Loucy (cell line): ENCODE measurements around the gene GSG1.

Experiments
- H2AFZ ChIP-seq: fragments of 200-600 bp; sonication (generic); 2 replicates; pipeline ENCODE4 v1.6.0; 2016; ENCODE audit warnings: antibody characterized with exemption, mild to moderate bottlenecking, low read length, moderate library complexity
- H3F3A ChIP-seq: fragments of 200-600 bp; 2 replicates; pipeline ENCODE4 v1.6.0; 2016; ENCODE audit warnings: antibody characterized with exemption, low read depth, mild to moderate bottlenecking
- H3K27me3 ChIP-seq: fragments of 200-600 bp; sonication (generic); 2 replicates; pipeline ENCODE4 v1.6.1; 2014; ENCODE audit warnings: low read length, mild to moderate bottlenecking; ENCODE audit not compliant: insufficient read depth, poor library complexity, severe bottlenecking
- H3K36me3 ChIP-seq: fragments of 200-600 bp; sonication (generic); 2 replicates; pipeline ENCODE4 v1.6.1; 2016; ENCODE audit warnings: low read length; ENCODE audit not compliant: insufficient read depth
- H3K4me1 ChIP-seq: fragments of 200-600 bp; sonication (generic); 2 replicates; pipeline ENCODE4 v1.5.1; 2014; ENCODE audit warnings: low read length, mild to moderate bottlenecking; ENCODE audit not compliant: insufficient read depth, poor library complexity, severe bottlenecking
- H3K4me2 ChIP-seq: fragments of 200-600 bp; sonication (generic); 2 replicates; pipeline ENCODE4 v1.6.0; 2014; ENCODE audit warnings: antibody characterized with exemption, low read length, low read depth, mild to moderate bottlenecking; ENCODE audit not compliant: poor library complexity, severe bottlenecking
- H3K4me3 ChIP-seq: fragments of 200-600 bp; sonication (generic); 2 replicates; pipeline ENCODE4 v1.5.1; 2014; ENCODE audit warnings: low read length, mild to moderate bottlenecking, mixed read lengths; ENCODE audit not compliant: poor library complexity, severe bottlenecking
- H3K79me2 ChIP-seq: fragments of 200-600 bp; sonication (generic); 2 replicates; pipeline ENCODE4 v1.6.1; 2014; ENCODE audit warnings: low read length; ENCODE audit not compliant: insufficient read depth
- H3K9ac ChIP-seq: fragments of 200-600 bp; sonication (generic); 2 replicates; pipeline ENCODE4 v1.6.0; 2014; ENCODE audit warnings: mild to moderate bottlenecking, low read depth, low read length, moderate library complexity; ENCODE audit not compliant: poor library complexity, severe bottlenecking
- H3K9me2 ChIP-seq: fragments of 200-600 bp; sonication (generic); replicated peaks from 2 replicates; pipeline ENCODE4 v1.6.1; 2016; ENCODE audit warnings: low read depth, low read length, mixed read lengths
- H3K9me3 ChIP-seq: fragments of 200-600 bp; sonication (generic); 2 replicates; pipeline ENCODE4 v1.6.1; 2014; ENCODE audit warnings: mild to moderate bottlenecking, antibody characterized with exemption, low read length, low read depth; ENCODE audit not compliant: insufficient read depth
- H4K20me1 ChIP-seq: fragments of 200-600 bp; sonication (generic); 2 replicates; pipeline ENCODE4 v1.6.0; 2014; ENCODE audit warnings: antibody characterized with exemption, low read length, mild to moderate bottlenecking; ENCODE audit not compliant: insufficient read depth, poor library complexity, severe bottlenecking
- CTCF ChIP-seq: fragments of 200-600 bp; sonication (generic); conservative IDR thresholded peaks from 2 replicates; pipeline ENCODE4 v1.5.1; 2014; ENCODE audit warnings: mild to moderate bottlenecking, antibody characterized with exemption, low read length
- EZH2phosphoT487 ChIP-seq: fragments of 200-600 bp; IDR thresholded peaks from 2 replicates; pipeline ENCODE4 v1.6.1; 2018; ENCODE audit warnings: antibody characterized with exemption, mild to moderate bottlenecking, moderate library complexity, borderline replicate concordance

The GSG1 gene

GRCh38 chr12:13073173-13073572, 30.3 kb downstream of the GSG1 start:
- no peaks in the 10 kb centered on the region for H3K9me2 ChIP-seq
- H4K20me1 ChIP-seq, result no peaks in the 10 kb centered on the region
- no peaks in the 10 kb centered on the region for H3K79me2 ChIP-seq
- TF ChIP-seq EZH2phosphoT487 (no peak), CTCF (no peak)
- H3K4me1 ChIP-seq, result no peaks in the 10 kb centered on the region
- H3K9me3 ChIP-seq, result no peaks in the 10 kb centered on the region
- H3K4me2 ChIP-seq, result no peak overlapping the region
- H3F3A ChIP-seq, result no peaks in the 10 kb centered on the region
- peaks cover 66% of the 10 kb centered on the region; the same call in 1 of the 2 replicates for H3K36me3 ChIP-seq
- no peak overlapping the region for H3K9ac ChIP-seq
- no peak overlapping the region for H3K4me3 ChIP-seq
- no peak overlapping the region for H2AFZ ChIP-seq
- H3K27me3 ChIP-seq, result no peaks in the 10 kb centered on the region

GRCh38 chr12:13071305-13072280, 31.9 kb downstream of the GSG1 start:
- no peaks in the 10 kb centered on the region for H3K9me3 ChIP-seq
- H2AFZ ChIP-seq, result no peak overlapping the region
- no peaks in the 10 kb centered on the region for H3K79me2 ChIP-seq
- H3K27me3 ChIP-seq, result no peaks in the 10 kb centered on the region
- no peaks in the 10 kb centered on the region for H4K20me1 ChIP-seq
- H3K36me3 ChIP-seq, result peaks cover 78% of the 10 kb centered on the region; the same call in 1 of the 2 replicates
- TF ChIP-seq CTCF (no peak), EZH2phosphoT487 (no peak)
- H3K9ac ChIP-seq, result no peak overlapping the region
- no peak overlapping the region for H3K4me3 ChIP-seq
- H3K4me2 ChIP-seq, result no peak overlapping the region
- H3F3A ChIP-seq, result no peaks in the 10 kb centered on the region
- no peaks in the 10 kb centered on the region for H3K4me1 ChIP-seq
- no peaks in the 10 kb centered on the region for H3K9me2 ChIP-seq

- Histone ChIP-seq H3K9ac (no peak overlapping the region), H3F3A (no peaks in the 10 kb centered on the region), H3K4me1 (no peaks in the 10 kb centered on the region), H3K9me3 (no peaks in the 10 kb centered on the region), H2AFZ (no peak overlapping the region), H3K4me3 (no peak overlapping the region), H3K27me3 (no peaks in the 10 kb centered on the region), H3K4me2 (no peak overlapping the region), H3K36me3 (peaks cover 80% of the 10 kb centered on the region; the same call in 1 of the 2 replicates), H4K20me1 (no peaks in the 10 kb centered on the region), H3K9me2 (no peaks in the 10 kb centered on the region), H3K79me2 (no peaks in the 10 kb centered on the region)
- no peak for TF ChIP-seq CTCF
- TF ChIP-seq EZH2phosphoT487, result no peak
Measured at GRCh38 chr12:13069380-13069779, 34.1 kb downstream of the GSG1 start.
